GM06990 (cell line): Measurements from ENCODE around the gene STEAP1.
"Not testable (repeated sequence)": the region's sequence is repeated elsewhere in the genome, so short reads cannot be mapped to it uniquely, and the experiment has no call there.

ENCODE experiments used
- DNase-seq: peaks from one replicate; pipeline ENCODE4 v3.0.0-alpha.2; 2011; ENCODE audit not compliant: insufficient read length; ENCODE audit errors: extremely low read depth
- H3K27me3 ChIP-seq: replicated peaks from 2 replicates; pipeline ENCODE4 v1.6.0; 2011; ENCODE audit warnings: low read length; ENCODE audit not compliant: control insufficient read depth, insufficient read depth
- H3K36me3 ChIP-seq: 2 replicates; pipeline ENCODE4 v1.5.1; 2011; ENCODE audit warnings: low read length; ENCODE audit not compliant: control insufficient read depth, insufficient read depth
- H3K4me3 ChIP-seq: replicated peaks from 2 replicates; pipeline ENCODE4 v1.5.1; 2011; ENCODE audit warnings: low read depth, mild to moderate bottlenecking, control low read depth, low read length
- TF ChIP-seq, protein P1 (sequence below): IDR thresholded peaks from 2 replicates; pipeline ENCODE4 v1.5.1; 2011; ENCODE audit warnings: low read length, control low read depth, mild to moderate bottlenecking, inconsistent platforms; ENCODE audit not compliant: insufficient read depth, poor library complexity, severe bottlenecking

Gene STEAP1

GRCh38 chr7:90180011-90180585 is 25.8 kb downstream of the STEAP1 start:
- Histone ChIP-seq H3K36me3 (no peaks in the 10 kb centered on the region), H3K4me3 (no peak overlapping the region), H3K27me3 (no peaks in the 10 kb centered on the region)
- TF ChIP-seq, protein P1, sequence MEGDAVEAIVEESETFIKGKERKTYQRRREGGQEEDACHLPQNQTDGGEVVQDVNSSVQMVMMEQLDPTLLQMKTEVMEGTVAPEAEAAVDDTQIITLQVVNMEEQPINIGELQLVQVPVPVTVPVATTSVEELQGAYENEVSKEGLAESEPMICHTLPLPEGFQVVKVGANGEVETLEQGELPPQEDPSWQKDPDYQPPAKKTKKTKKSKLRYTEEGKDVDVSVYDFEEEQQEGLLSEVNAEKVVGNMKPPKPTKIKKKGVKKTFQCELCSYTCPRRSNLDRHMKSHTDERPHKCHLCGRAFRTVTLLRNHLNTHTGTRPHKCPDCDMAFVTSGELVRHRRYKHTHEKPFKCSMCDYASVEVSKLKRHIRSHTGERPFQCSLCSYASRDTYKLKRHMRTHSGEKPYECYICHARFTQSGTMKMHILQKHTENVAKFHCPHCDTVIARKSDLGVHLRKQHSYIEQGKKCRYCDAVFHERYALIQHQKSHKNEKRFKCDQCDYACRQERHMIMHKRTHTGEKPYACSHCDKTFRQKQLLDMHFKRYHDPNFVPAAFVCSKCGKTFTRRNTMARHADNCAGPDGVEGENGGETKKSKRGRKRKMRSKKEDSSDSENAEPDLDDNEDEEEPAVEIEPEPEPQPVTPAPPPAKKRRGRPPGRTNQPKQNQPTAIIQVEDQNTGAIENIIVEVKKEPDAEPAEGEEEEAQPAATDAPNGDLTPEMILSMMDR = no peak
- no peak for DNase-seq

DNA sequence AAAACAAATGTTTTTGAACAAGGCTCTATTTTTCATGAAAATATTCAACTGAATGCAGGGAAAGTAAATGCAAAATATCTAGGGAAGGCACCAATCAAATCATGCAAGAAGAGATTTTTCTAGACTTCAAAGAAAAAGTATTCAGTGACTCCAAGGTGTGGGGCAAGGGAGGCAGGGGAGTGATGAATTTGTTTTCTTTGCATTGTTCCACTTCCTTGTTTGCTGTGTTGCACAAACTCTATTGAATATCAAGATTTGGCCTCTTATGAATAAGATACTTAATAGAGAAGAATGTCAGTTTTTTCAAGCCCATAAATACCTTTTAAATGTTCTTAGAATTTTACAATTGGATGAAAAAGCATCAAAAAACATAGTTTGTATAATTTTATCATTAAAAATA is 26.4 kb downstream of the STEAP1 start:
- no peak for DNase-seq
- Histone ChIP-seq H3K27me3 (no peaks in the 10 kb centered on the region), H3K36me3 (no peaks in the 10 kb centered on the region), H3K4me3 (no peak overlapping the region)
- TF ChIP-seq, protein P1 = no peak

DNA sequence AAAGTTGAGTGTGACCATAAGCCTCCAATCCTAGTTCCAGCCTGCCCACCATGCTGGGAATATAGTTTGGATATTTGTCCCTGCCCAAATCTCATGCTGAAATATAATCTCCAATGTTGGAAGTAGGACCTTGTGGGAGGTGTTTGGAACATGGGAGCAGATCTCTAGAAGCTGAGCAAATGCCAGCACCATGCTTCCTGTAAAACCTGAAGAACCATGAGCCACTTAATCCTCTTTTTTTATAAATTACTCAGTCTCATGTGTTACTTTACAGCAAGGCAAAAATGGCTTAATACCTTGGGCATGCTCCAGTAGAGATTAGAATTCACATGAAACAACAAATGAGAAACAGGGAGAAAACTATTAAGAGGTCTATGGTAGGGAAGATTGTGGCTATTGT is 27.2 kb downstream of the STEAP1 start:
- Histone ChIP-seq H3K27me3 (no peaks in the 10 kb centered on the region), H3K4me3 (no peak overlapping the region), H3K36me3 (no peaks in the 10 kb centered on the region)
- TF ChIP-seq, protein P1 = no peak
- DNase-seq = no peak

- H3K27me3 ChIP-seq, DNase-seq, H3K36me3 ChIP-seq: not testable (repeated sequence)
Measured at GRCh38 chr7:90186290-90186689, 32.0 kb downstream of the STEAP1 start.

GRCh38 chr7:90187507-90188050 is 33.3 kb downstream of the STEAP1 start:
- TF ChIP-seq, protein P1 = no peak
- no peaks in the 10 kb centered on the region for H3K36me3 ChIP-seq
- DNase-seq = no peak
- H3K4me3 ChIP-seq = no peak overlapping the region
- no peaks in the 10 kb centered on the region for H3K27me3 ChIP-seq

More at GRCh38 chr7:90186290-90186689, 32.0 kb downstream of the STEAP1 start:
- not testable (repeated sequence) for H3K4me3 ChIP-seq

DNA sequence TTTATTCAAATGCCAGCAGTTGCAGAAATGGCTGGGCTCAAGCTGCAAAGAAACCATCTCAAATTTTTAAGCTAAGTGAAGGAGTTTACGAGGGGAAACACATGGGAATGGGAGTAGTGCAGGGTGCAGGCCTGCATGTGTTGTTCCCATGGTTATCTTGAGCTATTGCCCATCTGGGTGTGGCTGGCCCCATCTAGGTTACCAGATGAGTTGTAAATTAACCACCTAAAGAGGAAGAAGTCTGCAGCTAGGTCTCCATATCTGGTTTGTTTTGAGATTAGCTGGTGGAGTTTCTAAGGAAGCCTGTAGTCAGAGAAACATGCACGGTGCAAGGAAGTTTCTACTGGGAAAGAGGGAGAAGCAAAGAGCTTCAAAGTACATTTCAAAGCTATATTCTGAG is 34.0 kb downstream of the STEAP1 start:
- Histone ChIP-seq H3K4me3 (no peak overlapping the region), H3K36me3 (no peaks in the 10 kb centered on the region), H3K27me3 (no peaks in the 10 kb centered on the region)
- no peak for DNase-seq
- TF ChIP-seq, protein P1 = no peak
